Astrocyte (in vitro differentiated cells and primary cell): ENCODE data around the gene CFAP99.

Source experiments
- EZH2 ChIP-seq: IDR thresholded peaks from 2 replicates; pipeline ENCODE4 v1.6.1; 2012; ENCODE audit warnings: mild to moderate bottlenecking, low read length, inconsistent platforms; ENCODE audit not compliant: insufficient read depth
- TF ChIP-seq, protein P1 (sequence below): IDR thresholded peaks from 2 replicates; pipeline ENCODE4 v1.5.1; 2011; ENCODE audit warnings: low read depth, mild to moderate bottlenecking, inconsistent platforms, low read length, moderate library complexity; ENCODE audit not compliant: insufficient read depth

DNA sequence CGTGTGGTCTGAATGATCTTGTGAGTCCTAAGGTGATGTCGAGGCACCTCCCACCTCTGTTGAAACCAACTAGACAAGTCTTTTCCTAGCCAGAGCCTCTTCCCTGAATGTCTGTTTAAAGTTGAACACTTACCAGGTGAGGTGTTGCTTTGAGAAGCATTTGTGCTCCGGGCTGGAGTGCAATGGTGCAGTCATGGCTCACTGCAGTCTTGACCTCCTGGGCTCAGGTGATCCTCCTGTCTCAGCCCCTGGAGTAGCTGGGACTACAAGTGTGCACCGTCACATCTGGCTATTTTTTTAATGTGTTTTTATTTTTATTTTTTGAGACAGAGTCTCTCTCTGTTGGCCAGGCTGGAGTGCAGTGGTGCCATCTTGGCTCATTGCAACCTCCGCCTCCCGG is 68.2 kb downstream of the CFAP99 start:
- TF ChIP-seq, protein P1, sequence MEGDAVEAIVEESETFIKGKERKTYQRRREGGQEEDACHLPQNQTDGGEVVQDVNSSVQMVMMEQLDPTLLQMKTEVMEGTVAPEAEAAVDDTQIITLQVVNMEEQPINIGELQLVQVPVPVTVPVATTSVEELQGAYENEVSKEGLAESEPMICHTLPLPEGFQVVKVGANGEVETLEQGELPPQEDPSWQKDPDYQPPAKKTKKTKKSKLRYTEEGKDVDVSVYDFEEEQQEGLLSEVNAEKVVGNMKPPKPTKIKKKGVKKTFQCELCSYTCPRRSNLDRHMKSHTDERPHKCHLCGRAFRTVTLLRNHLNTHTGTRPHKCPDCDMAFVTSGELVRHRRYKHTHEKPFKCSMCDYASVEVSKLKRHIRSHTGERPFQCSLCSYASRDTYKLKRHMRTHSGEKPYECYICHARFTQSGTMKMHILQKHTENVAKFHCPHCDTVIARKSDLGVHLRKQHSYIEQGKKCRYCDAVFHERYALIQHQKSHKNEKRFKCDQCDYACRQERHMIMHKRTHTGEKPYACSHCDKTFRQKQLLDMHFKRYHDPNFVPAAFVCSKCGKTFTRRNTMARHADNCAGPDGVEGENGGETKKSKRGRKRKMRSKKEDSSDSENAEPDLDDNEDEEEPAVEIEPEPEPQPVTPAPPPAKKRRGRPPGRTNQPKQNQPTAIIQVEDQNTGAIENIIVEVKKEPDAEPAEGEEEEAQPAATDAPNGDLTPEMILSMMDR: no peak
- TF ChIP-seq EZH2: no peak
